ACHN (cell line): ENCODE results near the gene CAMSAP3.

ENCODE experiments used
- DNase-seq: peaks from one replicate; pipeline ENCODE4 v3.0.0-alpha.2; 2015
- in situ Hi-C: cut with HindIII; loops from 2 replicates; pipeline ENCODE4 v1.10.0; 2017; ENCODE audit warnings: low sequenced_read_pairs, low pct_ligation_motif_present, low pct_unique_long_range_greater_than_20kb

Gene CAMSAP3

GRCh38 chr19:7595466-7596133 lies at the start of gene CAMSAP3:
CAMSAP3 (plus strand) TSS chr19:7595863; CDS start chr19:7596003, 140 bp downstream.
- in situ Hi-C loops, result no loop called here
- DNase-seq, result peak; percentile 27

DNA sequence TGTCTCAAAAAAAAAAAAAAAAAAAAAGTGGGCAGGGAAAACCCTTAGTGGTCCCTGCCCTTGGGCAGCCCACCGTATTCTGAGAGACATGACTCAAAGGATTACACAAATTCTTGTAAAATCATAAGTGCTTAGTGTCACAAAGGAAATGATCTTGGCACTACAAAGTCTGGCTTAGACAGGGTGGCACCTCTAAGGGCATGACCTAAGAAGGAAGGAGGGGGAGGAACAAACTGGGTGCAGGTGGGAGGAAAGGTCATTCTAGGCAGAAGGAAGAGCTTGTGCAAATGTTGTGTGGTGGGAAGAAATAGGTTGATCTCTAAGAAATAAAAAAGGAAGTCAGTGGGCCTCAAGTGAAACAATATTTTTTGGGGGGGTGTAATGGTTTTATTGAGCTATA lies 49.8 kb upstream of the CAMSAP3 start:
- in situ Hi-C loops, result no loop called here
- no peak for DNase-seq

DNA sequence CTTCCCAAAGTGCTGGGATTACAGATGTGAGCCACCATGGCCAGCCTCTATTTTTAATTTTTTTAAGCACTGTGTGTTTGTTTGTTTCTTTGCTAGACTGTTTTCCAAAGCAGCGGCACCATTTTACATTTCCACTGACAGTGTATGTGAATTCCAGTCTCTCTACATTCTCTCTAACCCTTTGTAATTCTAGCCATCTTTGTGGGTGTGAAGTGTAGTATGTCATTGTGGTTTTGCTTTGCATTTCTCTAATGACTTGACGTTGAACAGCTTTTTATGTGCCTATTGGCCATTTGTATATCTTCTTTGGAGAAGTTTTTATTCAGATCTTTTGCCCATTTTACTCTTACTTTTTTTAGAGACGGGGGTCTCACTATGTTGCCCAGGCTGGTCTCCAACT lies 48.5 kb upstream of the CAMSAP3 start:
- no peak for DNase-seq
- in situ Hi-C loops, result no loop called here

- in situ Hi-C loops, result no loop called here
- DNase-seq, result no peak
These were observed 46.1 kb upstream of the CAMSAP3 start for GRCh38 chr19:7549429-7550148.

DNA sequence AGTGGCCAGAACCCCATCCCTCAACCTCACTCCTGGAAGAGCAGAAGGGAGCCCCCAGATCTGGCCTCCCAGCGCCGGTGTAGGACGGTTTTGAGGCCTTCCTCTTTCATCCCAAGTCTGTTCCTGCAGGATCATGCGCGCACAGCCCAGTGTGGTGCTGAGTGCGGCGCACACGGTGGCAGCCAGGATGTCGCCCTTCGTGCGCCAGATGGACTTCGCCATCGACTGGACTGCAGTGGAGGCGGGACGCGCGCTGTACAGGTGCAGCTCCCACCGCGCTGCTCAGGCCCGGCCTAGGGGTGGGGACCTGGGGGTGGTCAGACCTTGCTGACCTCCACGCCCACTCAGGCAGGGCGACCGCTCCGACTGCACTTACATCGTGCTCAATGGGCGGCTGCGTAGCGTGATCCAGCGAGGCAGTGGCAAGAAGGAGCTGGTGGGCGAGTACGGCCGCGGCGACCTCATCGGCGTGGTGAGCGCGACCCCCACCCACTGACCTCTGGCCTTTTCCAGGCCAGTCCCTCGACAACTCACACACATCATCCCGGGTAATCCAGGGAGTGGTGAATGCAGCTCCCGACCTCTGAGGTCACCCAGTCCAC lies 45.4 kb upstream of the CAMSAP3 start:
- in situ Hi-C loops, result no loop called here
- DNase-seq, result no peak

- DNase-seq, result no peak
- in situ Hi-C loops, result no loop called here
These were observed 44.5 kb upstream of the CAMSAP3 start for GRCh38 chr19:7550987-7551761.

GRCh38 chr19:7552781-7553180 lies 42.9 kb upstream of the CAMSAP3 start:
- no peak for DNase-seq
- in situ Hi-C loops, result no loop called here

DNA sequence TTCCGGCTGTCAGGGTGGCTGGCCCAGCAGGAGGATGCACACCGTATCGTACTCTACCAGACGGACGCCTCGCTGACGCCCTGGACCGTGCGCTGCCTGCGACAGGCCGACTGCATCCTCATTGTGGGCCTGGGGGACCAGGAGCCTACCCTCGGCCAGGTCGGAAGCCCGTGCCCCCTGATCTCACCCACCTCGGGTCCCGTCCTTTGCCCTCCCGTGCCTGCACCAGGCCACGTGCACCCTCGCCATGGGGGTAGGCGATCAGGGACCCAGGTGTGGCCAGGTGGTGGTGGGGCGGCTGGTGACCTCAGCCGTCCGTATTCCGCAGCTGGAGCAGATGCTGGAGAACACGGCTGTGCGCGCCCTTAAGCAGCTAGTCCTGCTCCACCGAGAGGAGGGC lies 41.1 kb upstream of the CAMSAP3 start:
- in situ Hi-C loops, result no loop called here
- DNase-seq, result no peak

DNA sequence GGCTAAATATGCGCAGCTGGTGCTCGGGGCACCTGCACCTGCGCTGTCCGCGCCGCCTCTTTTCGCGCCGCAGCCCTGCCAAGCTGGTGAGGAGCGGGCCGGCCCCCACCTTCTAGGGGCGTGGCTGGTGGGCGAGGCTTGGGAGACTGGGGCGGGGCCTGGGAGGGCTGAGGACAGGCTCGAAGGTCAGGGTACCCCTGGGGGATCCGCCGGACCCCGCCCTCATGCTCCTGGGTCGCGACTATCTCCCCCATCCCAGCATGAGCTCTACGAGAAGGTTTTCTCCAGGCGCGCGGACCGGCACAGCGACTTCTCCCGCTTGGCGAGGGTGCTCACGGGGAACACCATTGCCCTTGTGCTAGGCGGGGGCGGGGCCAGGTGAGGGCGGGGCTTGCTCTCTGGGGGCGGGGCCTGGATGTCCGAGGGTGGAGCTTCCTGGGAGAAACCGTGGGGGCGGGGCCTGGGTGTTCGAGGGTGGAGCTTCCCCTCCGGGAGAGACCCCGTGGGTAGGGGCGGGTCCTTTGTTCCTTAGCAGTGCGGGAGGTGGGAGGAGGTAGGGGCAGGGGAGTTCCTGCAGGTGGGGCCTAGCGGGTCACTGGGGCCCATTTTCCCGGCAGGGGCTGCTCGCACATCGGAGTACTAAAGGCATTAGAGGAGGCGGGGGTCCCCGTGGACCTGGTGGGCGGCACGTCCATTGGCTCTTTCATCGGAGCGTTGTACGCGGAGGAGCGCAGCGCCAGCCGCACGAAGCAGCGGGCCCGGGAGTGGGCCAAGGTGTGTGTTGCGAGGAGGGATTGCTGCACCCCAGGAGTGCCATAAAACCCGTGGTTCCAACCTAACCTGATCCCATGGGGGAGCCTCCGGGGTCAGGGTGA lies 40.4 kb upstream of the CAMSAP3 start:
- DNase-seq, result no peak

GRCh38 chr19:7556696-7557315 lies 38.9 kb upstream of the CAMSAP3 start:
- in situ Hi-C loops, result no loop called here
- no peak for DNase-seq

More for the DNA sequence above, 40.4 kb upstream of the CAMSAP3 start:
- in situ Hi-C loops, result no loop called here

DNA sequence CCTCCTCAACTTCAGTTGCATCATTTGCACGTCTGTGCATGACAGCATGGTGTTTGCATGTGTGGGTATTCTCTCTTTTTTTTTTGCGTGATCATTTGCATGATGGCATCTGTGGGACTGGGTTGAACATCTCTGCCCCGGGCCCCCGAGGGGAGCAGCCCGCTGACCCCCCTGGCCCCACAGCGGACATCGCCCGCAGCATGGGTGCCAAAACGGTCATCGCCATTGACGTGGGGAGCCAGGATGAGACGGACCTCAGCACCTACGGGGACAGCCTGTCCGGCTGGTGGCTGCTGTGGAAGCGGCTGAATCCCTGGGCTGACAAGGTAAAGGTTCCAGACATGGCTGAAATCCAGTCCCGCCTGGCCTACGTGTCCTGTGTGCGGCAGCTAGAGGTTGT lies 37.0 kb upstream of the CAMSAP3 start:
- no peak for DNase-seq
- in situ Hi-C loops, result no loop called here

GRCh38 chr19:7559102-7559501 lies 36.6 kb upstream of the CAMSAP3 start:
- no peak for DNase-seq
- in situ Hi-C loops, result no loop called here

GRCh38 chr19:7560255-7560654 lies 35.4 kb upstream of the CAMSAP3 start:
- no peak for DNase-seq
- in situ Hi-C loops, result no loop called here

- in situ Hi-C loops, result no loop called here
- DNase-seq, result no peak
These were observed 34.3 kb upstream of the CAMSAP3 start for GRCh38 chr19:7561325-7561724.

DNA sequence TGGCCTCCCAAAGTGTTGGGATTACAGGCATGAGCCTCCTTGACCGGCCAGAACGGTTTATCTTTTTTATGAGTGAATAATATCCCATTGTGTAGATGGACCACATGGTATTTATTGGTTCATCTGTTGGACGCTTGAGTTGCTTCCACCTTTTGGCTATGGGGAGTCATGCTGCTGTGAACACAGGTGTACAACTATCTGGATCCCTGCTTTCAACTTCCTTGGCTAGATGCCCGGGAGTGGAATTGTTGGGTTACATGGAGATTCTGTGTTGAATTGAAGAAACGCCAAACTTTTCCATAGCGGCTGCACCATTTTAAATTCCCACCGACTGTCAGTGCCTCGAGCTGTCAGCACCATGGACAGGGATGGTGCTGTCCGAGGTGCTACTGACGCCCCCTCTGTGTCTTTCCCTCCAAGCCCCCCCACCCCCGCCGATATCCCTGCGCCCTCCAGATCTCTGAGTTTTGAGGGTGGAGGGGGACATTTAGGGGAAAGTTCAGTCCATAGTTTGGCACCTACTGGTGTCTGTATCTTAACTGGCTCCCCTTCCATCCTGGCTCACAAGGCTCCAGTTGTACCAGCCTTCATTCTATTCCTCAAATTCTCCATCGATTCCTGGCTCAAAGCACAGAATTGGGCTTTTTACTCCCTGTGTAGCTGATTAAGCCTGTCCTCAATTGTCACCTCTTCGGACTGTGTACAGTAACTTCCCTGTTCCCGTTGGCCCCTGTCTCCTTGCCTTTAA lies 32.8 kb upstream of the CAMSAP3 start:
- in situ Hi-C loops, result no loop called here
- no peak for DNase-seq

GRCh38 chr19:7564866-7565265 lies 30.8 kb upstream of the CAMSAP3 start:
- no peak for DNase-seq
- in situ Hi-C loops, result no loop called here

DNA sequence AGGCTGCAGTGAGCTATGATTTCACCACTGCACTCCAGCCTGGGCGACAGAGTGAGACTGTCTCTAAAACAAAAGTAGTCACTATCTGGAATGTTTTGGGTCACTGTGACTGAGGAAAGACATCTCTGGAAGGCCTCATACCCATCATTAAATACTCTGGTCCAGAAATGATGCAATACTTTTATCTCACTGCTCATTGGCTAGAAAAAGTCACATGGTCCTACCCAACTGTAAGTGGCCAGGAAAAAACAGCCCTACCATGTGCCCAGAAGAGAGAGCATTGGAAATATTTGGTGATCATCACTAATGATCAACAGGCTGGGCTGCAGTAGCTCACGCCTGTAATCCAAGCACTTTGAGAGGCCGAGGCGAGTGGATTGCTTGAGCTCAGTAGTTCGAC lies 30.3 kb upstream of the CAMSAP3 start:
- no peak for DNase-seq
- in situ Hi-C loops, result no loop called here
